Measurements from ENCODE around the gene SRSF9. TPM values are rescaled to one million over a fixed set of nuclear protein-coding genes. Genes with fewer than 3 reads are reported as not detected.

SRSF9 gene
- total and polyA plus RNA-seq, 2 of the 13 experiments (the other 11 are each of a cell fraction or from before 2014, with no cell fraction given): 125 to 144 TPM

GRCh38 chr12:120425797-120426196, 43.8 kb downstream of the SRSF9 start:
- no peaks in the 10 kb centered on the region for H3K36me3 ChIP-seq (replicated peaks in 1 of 2; ENCODE audit: control insufficient read depth in 1 of 2, insufficient read depth in 2 of 2, low read length in 2 of 2)
- ATAC-seq (no peak), FAIRE-seq (no peak), DNase-seq (ENCODE audit: low spot score) (no peak)
- WGBS (ENCODE audit: low lambda C conversion rate): 30% methylated on average over 3 of the region's 3 CpGs
- TF ChIP-seq ZNF737 (CRISPR knock-in tag; IDR thresholded peaks at IDR 0.05; ENCODE audit: borderline replicate concordance) (no peak), ATF7-NPFF (CRISPR knock-in tag; IDR thresholded peaks at IDR 0.05; ENCODE audit: low read depth) (no peak), ZNF264 (CRISPR knock-in tag; IDR thresholded peaks at IDR 0.05) (no peak), KDM5A (IDR thresholded peaks at IDR 0.05; ENCODE audit: borderline replicate concordance, low read length) (no peak)
- CTCF ChIA-PET (ENCODE audit: low intra/inter-chr PET ratio, low total read pairs): no interaction called here
- H3K27ac ChIP-seq (ENCODE audit: extremely low read length, insufficient read depth, low read length): no peak overlapping the region
- POLR2A ChIA-PET: no interaction called here
- H3K4me2 ChIP-seq (ENCODE audit: low read depth, low read length): no peak overlapping the region
- no TSS peak for BruUV-seq (replicated peaks)
- H2AFZ ChIP-seq (ENCODE audit: low read length): no peak overlapping the region
- no peaks in the 10 kb centered on the region for H3K27me3 ChIP-seq (ENCODE audit: control insufficient read depth in 1 of 2, insufficient read depth in 2 of 2, low read length in 2 of 2)
- intact Hi-C loops (cut with micrococcal nuclease; ENCODE audit: unreplicated experiment): no loop called here
- peaks cover 8% of the 10 kb centered on the region for H3K4me1 ChIP-seq (ENCODE audit: insufficient read depth, low read length)
- H3K4me3 ChIP-seq (replicated peaks in 1 of 3; ENCODE audit: insufficient read depth in 1 of 3, low read depth in 2 of 3, low read length in 3 of 3): no peak overlapping the region
- H3K9me3 ChIP-seq (ENCODE audit: low read length): no peaks in the 10 kb centered on the region
- H3K79me2 ChIP-seq (ENCODE audit: insufficient read depth, low read length): no peaks in the 10 kb centered on the region
- in situ Hi-C loops (cut with HindIII; ENCODE audit: extremely low pct_ligation_motif_present, low pct_unique_long_range_greater_than_20kb): no loop called here
- no peak overlapping the region for H3K9ac ChIP-seq (ENCODE audit: insufficient read depth, low read depth, low read length)
- no peaks in the 10 kb centered on the region for H4K20me1 ChIP-seq (ENCODE audit: insufficient read depth, low read length)

- in situ Hi-C loops (cut with HindIII; ENCODE audit: extremely low pct_ligation_motif_present, low pct_unique_long_range_greater_than_20kb) (no loop called here), intact Hi-C loops (cut with micrococcal nuclease; ENCODE audit: unreplicated experiment) (no loop called here)
- 48% methylated on average over 7 of the region's 7 CpGs for WGBS (ENCODE audit: low lambda C conversion rate)
- TF ChIP-seq SMAD9 (CRISPR knock-in tag; IDR thresholded peaks at IDR 0.05): no peak
- TF ChIP-seq ZNF629 (CRISPR knock-in tag; conservative IDR thresholded peaks at IDR 0.05): peak; percentile 53
- TF ChIP-seq ARID2 (CRISPR knock-in tag; IDR thresholded peaks at IDR 0.05; ENCODE audit: borderline replicate concordance): no peak
- H4K20me1 ChIP-seq (ENCODE audit: insufficient read depth, low read length): no peaks in the 10 kb centered on the region
- FAIRE-seq (no peak), DNase-seq (ENCODE audit: low spot score) (no peak), ATAC-seq (no peak)
- BruUV-seq (replicated peaks): no TSS peak
- H3K27me3 ChIP-seq (ENCODE audit: control insufficient read depth in 1 of 2, insufficient read depth in 2 of 2, low read length in 2 of 2): no peaks in the 10 kb centered on the region; a peak in 1 of 5 replicates
- H3K79me2 ChIP-seq (ENCODE audit: insufficient read depth, low read length): no peaks in the 10 kb centered on the region
- no peaks in the 10 kb centered on the region for H3K9me3 ChIP-seq (ENCODE audit: low read length)
- ChIA-PET CTCF (ENCODE audit: low intra/inter-chr PET ratio, low total read pairs) (no interaction called here), POLR2A (no interaction called here)
- H3K4me1 ChIP-seq (ENCODE audit: insufficient read depth, low read length): peaks cover 8% of the 10 kb centered on the region
- no peak overlapping the region for H3K4me2 ChIP-seq (ENCODE audit: low read depth, low read length)
- H3K4me3 ChIP-seq (replicated peaks in 1 of 3; ENCODE audit: insufficient read depth in 1 of 3, low read depth in 2 of 3, low read length in 3 of 3): no peak overlapping the region
- H3K9ac ChIP-seq (ENCODE audit: insufficient read depth, low read depth, low read length): no peak overlapping the region
- H2AFZ ChIP-seq (ENCODE audit: low read length): no peak overlapping the region
- no peak overlapping the region for H3K27ac ChIP-seq (ENCODE audit: extremely low read length, insufficient read depth, low read length)
- no peaks in the 10 kb centered on the region for H3K36me3 ChIP-seq (replicated peaks in 1 of 2; ENCODE audit: control insufficient read depth in 1 of 2, insufficient read depth in 2 of 2, low read length in 2 of 2)
These were observed 46.6 kb downstream of the SRSF9 start for GRCh38 chr12:120422892-120423456.

All from HepG2 (cell line).